ENCODE results near the gene RAX. TPM values are rescaled to one million over a fixed set of nuclear protein-coding genes. Genes with fewer than 3 reads are reported as not detected.

RAX gene
- total RNA-seq, 1 donor from 2014 or later, result not detected

DNA sequence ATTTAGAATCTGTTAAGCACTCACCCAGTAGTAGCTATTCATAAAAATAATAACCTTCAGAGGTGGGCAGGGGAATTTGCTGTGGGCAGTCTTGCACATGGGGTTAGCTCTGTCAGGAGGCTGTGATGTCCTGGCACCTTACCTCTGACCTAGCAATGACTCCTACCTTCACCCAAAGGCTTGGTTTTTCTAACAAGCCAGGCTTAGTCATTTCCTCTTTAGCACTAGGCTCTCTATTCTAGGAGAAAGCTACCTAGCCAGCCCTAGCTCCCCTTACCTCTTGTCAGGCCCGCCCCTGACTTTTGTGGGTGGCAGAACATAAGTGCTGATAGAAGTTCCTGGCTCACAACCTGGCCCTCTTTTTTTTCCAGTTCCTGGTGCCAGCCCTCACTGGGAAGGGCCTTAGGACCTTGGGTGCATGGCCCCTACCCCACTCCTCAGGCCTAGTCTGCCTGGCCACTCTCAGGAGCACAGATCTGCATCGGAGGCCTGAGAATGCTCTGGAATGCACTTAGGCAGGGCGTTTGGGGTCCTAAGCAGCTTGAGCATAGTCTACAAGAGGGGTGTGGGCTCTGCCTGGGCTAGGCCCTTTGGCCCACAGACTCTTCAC lies 27.5 kb upstream of the RAX start:
- TF ChIP-seq CTCF (IDR thresholded peaks at IDR 0.05), result no peak
- Histone ChIP-seq H3K36me3 (no peaks in the 10 kb centered on the region), H3K27me3 (ENCODE audit: low read depth) (peaks cover 5% of the 10 kb centered on the region), H3K9me3 (no peaks in the 10 kb centered on the region), H3K27ac (no peak overlapping the region), H3K4me1 (no peaks in the 10 kb centered on the region), H3K4me3 (no peak overlapping the region)
- intact Hi-C loops (cut with DNase I), result no loop called here
- DNase-seq, result no peak
- ATAC-seq, result peak in 1 of 2 donors; percentile 31

- ATAC-seq (no peak), DNase-seq (no peak)
- Histone ChIP-seq H3K4me3 (no peak overlapping the region), H3K9me3 (no peaks in the 10 kb centered on the region), H3K27ac (no peak overlapping the region), H3K36me3 (no peaks in the 10 kb centered on the region), H3K27me3 (ENCODE audit: low read depth) (peaks cover 5% of the 10 kb centered on the region), H3K4me1 (no peaks in the 10 kb centered on the region)
- intact Hi-C loops (cut with DNase I), result no loop called here
- no peak for TF ChIP-seq CTCF (IDR thresholded peaks at IDR 0.05)
These were observed 25.6 kb upstream of the RAX start for GRCh38 chr18:59298871-59299270.

GRCh38 chr18:59293317-59293716 lies 20.1 kb upstream of the RAX start:
- Histone ChIP-seq H3K36me3 (no peaks in the 10 kb centered on the region), H3K27me3 (ENCODE audit: low read depth) (peaks cover 7% of the 10 kb centered on the region), H3K4me1 (no peaks in the 10 kb centered on the region), H3K27ac (no peak overlapping the region), H3K9me3 (no peaks in the 10 kb centered on the region), H3K4me3 (no peak overlapping the region)
- no peak for DNase-seq
- no peak for ATAC-seq
- intact Hi-C loops (cut with DNase I), result no loop called here
- no peak for TF ChIP-seq CTCF (IDR thresholded peaks at IDR 0.05)

DNA sequence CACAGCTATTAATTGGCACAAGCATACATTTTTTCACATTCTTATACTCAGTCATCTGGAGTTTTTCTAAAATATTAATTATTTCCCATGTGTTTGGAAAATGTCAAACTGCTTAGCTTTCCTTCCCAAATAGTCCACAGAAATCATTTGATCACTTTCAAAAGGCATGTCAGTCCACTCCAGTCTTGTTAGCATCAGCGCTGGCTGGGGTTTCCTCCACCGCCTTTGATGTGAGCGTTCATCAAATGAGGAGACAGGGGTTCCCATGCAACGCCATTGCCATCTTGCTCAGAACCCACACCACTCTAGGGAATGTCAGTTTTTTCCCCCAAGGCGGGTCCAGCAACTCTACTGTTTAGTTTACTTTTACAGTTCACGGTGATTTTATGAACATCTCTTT lies 13.1 kb upstream of the RAX start:
- no peaks in the 10 kb centered on the region for H3K9me3 ChIP-seq
- H3K4me1 ChIP-seq, result no peaks in the 10 kb centered on the region
- no peak for ATAC-seq
- H3K27ac ChIP-seq, result no peak overlapping the region
- no peak for TF ChIP-seq CTCF (IDR thresholded peaks at IDR 0.05)
- H3K4me3 ChIP-seq, result no peak overlapping the region
- H3K36me3 ChIP-seq, result no peaks in the 10 kb centered on the region
- intact Hi-C loops (cut with DNase I), result no loop called here
- DNase-seq, result no peak
- H3K27me3 ChIP-seq (ENCODE audit: low read depth), result peaks cover 20% of the 10 kb centered on the region

DNA sequence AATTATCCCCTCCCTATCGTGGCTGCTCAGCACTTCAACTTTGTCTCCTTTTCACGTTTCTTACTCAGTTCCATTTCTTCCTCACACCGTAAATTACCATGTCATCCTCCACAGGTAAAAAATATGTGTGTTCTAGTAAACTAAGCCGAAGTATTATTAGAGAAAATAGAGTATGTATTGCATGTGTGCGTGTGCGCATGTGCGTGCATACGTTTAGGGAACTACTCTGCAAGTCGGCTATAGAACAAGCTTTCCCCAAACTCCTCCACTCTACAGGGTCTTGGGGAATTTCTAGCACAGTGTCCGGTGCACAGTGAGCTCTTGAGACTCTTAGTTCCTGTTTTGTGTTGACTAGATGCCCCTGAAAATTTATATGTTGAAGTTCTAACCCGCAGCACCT lies 9.1 kb upstream of the RAX start:
- ATAC-seq (no peak), DNase-seq (no peak)
- no peaks in the 10 kb centered on the region for H3K36me3 ChIP-seq
- intact Hi-C loops (cut with DNase I), result no loop called here
- TF ChIP-seq CTCF (IDR thresholded peaks at IDR 0.05), result no peak
- H3K27ac ChIP-seq, result no peak overlapping the region
- H3K4me3 ChIP-seq, result no peak overlapping the region
- H3K4me1 ChIP-seq, result no peaks in the 10 kb centered on the region
- no peaks in the 10 kb centered on the region for H3K9me3 ChIP-seq
- peaks cover 41% of the 10 kb centered on the region for H3K27me3 ChIP-seq (ENCODE audit: low read depth)

Measured in lower lobe of right lung (tissue), 2 donors.